ENCODE measurements around the gene DDX11.

- no peak for TF ChIP-seq CTCF (conservative IDR thresholded peaks at IDR 0.05 in 1 of 2, IDR thresholded peaks at IDR 0.05 in 1 of 2; ENCODE audit: low read depth in 1 of 2, low read length in 2 of 2)
- TF ChIP-seq EZH2 (IDR thresholded peaks at IDR 0.05; ENCODE audit: low read length, missing control alignments): no peak
These were observed 38.4 kb upstream of the DDX11 start for GRCh38 chr12:31035226-31035625.

Data from fibroblast of lung (primary cell).